GM12801 (cell line): ENCODE data around the gene C10orf90.

ENCODE experiments used
- TF ChIP-seq, protein P1 (sequence below): IDR thresholded peaks from one replicate; pipeline ENCODE4 v1.5.1; 2011; ENCODE audit warnings: control low read depth; ENCODE audit not compliant: insufficient read length; ENCODE audit errors: extremely low read depth

The C10orf90 gene, protein sequence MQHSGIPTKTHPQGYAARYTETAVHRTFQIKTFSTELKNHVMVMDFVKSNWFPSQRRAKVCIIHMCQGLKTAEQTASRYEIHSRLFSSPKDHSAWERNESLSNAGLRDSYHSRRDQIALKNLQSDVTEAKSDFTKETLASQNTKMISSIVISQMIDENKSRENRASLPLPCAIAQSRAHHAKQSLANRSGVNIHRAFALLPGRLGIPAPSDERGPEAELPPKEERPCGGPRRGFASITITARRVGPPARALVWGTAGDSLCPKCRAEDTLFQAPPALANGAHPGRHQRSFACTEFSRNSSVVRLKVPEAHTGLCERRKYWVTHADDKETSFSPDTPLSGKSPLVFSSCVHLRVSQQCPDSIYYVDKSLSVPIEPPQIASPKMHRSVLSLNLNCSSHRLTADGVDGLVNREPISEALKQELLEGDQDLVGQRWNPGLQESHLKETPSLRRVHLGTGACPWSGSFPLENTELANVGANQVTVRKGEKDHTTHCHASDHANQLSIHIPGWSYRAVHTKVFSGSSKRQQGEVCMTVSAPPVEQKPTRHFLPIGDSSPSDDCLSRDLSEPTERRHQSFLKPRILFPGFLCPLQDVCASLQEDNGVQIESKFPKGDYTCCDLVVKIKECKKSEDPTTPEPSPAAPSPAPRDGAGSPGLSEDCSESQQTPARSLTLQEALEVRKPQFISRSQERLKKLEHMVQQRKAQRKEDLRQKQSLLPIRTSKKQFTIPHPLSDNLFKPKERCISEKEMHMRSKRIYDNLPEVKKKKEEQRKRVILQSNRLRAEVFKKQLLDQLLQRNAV

DNA sequence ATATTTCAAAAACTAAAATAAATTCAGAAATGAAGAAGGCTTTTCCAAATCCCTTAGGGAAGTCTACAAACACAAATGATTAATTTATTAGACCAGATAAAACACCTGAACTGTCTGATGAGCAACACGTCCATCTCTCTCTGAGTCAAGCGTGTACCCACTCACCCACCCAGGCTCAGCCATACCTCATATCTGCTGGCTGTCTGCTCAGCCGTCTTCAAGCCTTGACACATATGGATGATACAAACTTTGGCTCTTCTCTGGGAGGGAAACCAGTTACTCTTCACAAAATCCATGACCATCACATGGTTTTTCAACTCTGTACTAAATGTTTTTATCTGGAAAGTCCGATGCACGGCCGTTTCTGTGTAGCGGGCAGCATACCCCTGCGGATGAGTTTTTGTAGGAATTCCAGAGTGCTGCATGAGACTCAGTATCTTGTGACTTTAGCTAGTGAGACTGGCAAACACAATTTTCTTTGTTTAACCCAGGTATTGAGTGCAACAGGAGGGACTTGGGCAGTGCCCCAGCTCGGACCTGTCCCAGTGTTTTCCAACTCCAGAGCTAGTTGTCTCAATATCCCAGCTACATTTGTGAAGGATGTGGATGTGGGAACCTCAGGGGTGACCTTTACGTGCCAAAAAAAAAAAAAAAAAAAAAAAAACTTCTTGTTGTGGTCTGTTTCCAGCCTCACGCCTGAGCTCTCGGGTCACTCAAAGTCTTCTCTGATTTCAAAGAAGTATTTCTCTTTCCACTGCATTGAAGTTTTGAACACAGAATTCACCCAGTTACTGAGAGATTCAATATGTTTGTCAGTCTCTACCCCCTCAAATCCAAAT is at the start of gene C10orf90:
C10orf90 (minus strand) TSS at position 638 of the 839 bp plus-strand sequence; CDS start at position 425, 213 bp downstream.
- TF ChIP-seq, protein P1, sequence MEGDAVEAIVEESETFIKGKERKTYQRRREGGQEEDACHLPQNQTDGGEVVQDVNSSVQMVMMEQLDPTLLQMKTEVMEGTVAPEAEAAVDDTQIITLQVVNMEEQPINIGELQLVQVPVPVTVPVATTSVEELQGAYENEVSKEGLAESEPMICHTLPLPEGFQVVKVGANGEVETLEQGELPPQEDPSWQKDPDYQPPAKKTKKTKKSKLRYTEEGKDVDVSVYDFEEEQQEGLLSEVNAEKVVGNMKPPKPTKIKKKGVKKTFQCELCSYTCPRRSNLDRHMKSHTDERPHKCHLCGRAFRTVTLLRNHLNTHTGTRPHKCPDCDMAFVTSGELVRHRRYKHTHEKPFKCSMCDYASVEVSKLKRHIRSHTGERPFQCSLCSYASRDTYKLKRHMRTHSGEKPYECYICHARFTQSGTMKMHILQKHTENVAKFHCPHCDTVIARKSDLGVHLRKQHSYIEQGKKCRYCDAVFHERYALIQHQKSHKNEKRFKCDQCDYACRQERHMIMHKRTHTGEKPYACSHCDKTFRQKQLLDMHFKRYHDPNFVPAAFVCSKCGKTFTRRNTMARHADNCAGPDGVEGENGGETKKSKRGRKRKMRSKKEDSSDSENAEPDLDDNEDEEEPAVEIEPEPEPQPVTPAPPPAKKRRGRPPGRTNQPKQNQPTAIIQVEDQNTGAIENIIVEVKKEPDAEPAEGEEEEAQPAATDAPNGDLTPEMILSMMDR = no peak

DNA sequence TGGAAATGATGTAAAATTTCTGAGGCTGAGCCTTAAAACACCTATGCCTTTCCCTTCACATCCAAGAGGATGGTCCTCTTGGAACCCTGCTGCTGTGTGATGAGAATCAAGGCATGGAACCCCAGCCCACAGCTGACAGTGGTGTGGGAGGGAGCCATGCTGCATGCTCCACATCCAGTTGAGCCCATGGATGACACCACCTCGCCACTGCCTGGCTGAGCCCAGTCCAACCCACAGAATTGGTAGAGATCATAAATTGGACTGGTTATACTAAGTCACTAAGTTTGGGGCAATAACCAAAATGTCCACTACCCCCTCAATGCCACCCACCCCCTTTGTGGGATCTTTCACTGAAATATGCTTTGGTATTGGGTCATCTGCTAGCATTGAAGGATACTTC is 45.9 kb upstream of the C10orf90 start:
- TF ChIP-seq, protein P1 = no peak

DNA sequence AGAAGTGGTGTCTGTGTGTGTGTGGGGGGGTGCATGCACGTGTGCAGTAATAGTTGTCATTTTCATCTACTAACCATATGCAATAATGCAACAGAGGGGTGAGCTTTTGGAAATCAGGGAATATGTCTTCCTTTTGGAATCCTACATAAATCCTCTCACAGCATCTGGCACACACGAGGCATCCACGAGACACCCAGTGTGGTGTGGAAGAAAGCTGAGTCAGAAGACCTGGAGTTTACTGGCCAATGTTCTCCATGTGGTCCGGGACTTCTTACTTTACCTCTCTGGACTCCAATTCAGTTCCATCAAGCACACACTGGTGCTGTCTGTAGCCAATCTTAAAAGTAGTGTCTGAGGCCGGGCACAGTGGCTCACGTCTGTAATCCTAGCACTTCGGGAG is 43.1 kb upstream of the C10orf90 start:
- TF ChIP-seq, protein P1 = no peak

GRCh38 chr10:126712681-126713080 is 42.2 kb upstream of the C10orf90 start:
- TF ChIP-seq, protein P1 = no peak

- TF ChIP-seq, protein P1 = no peak
Observed at GRCh38 chr10:126705951-126706565, 35.6 kb upstream of the C10orf90 start.

DNA sequence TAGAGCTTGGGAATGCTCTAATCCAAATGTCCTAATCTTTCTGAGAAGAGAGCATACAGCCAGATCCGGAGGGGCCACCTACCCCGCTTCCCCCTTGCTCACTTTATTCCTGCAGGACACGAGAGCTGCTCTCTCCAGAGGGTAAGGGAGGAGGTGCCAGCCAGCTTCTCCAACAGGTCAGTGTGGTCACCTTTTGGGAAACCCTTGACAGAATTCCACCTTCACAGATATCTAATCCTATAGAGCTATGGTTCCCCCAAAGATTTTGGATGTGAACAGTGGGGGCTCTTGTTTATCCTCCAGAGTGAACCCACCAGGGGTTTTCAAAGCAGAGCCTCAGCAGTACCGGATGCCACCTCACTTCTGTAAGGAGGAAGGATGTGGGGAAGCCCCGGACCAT is 34.6 kb upstream of the C10orf90 start:
- TF ChIP-seq, protein P1 = no peak

DNA sequence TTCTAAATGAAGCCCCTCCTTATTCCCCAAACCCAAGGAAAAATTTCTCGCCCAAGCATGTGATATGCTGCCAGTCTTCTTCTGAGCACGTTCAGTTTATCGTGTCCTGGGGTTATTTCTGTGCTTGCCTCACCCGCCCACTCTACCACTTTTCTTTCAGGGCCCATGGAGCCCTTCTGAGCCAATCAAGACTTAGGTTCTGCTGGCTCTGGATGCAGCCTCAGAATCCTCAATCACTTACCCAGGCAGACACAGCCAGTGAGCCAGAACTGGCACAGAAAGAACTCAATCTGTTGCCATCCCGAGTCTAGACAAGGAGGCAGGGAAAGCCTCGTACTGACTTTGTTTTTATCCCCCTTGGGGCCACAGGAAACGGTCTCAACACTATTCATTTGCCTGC is 34.2 kb upstream of the C10orf90 start:
- TF ChIP-seq, protein P1 = no peak
